NCI-H146 treated with DMSO at 0.1 percent for 48 hours (cell line): Measurements from ENCODE around the gene TMPRSS13.

Experiments used
- DNase-seq: peaks from one replicate; lab custom pipeline; 2025; ENCODE audit not compliant: unreplicated experiment; lab: John Stamatoyannopoulos, UW

TMPRSS13 gene

DNA sequence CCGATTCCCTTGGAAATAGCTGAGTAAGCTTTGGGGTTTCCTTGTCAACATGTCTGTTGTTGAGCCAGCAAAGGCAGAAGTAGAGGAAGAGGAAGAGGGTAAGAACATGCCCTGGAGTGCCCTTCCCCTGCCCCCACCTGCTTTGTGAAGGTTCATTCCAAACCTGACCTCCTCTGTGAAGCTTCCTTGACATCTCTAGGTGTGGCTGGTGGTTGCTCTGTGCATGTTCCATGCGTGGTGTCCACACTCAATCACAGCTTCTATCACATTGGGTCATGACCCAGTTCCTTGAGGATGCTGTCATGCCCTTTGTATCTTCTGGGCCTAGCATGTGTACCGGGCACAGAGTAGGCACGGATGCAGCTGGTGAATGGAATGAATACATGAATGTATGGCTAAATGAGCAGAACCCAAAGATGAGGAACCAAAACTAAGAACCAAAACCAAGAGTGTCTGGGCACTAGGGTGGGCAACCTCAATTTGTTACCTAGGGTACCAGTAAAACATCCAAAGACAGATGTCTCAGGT, 29.0 kb downstream of the TMPRSS13 start:
- DNase-seq, result no peak

DNA sequence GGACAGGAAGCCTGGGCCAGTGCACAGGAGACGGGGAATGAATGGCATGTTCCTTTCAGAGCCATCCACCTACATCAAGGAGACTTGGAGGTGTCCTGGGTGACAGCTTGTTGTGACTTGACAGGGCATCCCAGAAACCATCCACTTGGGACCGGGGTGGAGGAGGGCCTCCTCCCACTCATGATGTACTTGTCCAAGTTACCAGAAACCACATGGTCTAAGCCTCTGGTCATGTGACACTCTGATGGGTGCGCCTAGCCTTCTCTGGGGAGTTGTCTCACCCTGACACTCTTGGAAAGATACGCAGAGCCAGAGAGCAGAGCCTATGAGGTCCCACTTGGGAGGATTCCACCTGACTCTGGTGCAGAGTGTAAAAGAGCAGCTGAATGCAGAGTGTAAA, 31.1 kb downstream of the TMPRSS13 start:
- DNase-seq, result no peak

DNA sequence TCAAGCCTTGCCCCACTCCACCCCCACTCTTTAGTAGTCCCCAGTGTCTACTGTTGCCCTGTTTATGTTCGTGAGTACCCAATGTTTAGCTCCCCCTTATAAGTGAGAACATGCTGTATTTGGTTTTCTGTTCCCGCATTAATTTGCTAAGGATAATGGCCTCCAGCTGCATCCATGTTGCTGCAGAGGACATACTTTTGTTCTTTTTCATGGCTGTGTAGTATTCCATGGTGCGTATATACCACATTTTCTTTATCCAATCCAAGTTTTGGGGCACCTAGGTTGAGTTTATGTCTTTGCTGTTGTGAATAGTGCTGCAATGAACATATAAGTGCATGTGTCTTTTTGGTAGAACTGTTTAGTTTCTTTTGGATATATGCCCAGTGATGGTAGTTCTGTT, 36.6 kb downstream of the TMPRSS13 start:
- no peak for DNase-seq

DNA sequence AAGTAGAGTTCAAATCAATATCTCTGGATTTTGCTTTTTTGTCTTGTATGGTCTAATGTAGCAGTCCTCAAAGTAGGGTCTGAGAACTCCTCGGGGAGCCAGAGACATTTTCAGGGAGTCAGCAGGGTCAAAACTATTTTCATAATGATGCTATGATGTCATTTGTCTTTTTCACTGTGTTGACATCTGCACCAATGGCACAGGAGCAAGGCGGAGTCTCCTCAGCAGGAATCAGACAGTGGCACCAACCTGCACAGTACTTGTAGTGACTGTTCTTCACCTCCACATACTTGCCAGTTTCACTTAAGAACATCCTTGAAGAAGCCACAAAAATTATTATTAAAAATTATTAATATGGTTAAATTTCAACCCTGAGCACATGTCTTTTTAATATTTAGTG, 37.8 kb downstream of the TMPRSS13 start:
- DNase-seq, result no peak

DNA sequence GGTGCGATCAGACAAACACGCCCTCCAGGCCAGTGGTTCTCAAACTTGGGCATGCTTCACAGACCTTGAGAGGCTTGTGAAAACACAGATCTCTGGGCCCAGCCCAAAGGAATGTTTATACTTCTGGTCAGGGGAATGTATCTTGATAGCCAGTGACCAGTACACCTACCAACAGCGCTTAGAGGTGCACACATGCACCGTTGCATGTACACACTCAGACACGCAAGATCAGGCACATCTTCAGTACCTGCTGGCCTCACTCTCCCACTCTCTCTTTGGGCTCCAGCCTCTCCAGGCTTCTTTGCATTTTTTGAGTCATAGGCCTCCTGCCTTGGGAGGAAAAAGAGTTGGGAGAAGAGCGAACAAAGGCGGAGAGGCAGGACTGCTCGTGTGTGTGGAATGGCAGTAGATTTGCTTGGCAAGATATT, 41.0 kb downstream of the TMPRSS13 start:
- no peak for DNase-seq

DNA sequence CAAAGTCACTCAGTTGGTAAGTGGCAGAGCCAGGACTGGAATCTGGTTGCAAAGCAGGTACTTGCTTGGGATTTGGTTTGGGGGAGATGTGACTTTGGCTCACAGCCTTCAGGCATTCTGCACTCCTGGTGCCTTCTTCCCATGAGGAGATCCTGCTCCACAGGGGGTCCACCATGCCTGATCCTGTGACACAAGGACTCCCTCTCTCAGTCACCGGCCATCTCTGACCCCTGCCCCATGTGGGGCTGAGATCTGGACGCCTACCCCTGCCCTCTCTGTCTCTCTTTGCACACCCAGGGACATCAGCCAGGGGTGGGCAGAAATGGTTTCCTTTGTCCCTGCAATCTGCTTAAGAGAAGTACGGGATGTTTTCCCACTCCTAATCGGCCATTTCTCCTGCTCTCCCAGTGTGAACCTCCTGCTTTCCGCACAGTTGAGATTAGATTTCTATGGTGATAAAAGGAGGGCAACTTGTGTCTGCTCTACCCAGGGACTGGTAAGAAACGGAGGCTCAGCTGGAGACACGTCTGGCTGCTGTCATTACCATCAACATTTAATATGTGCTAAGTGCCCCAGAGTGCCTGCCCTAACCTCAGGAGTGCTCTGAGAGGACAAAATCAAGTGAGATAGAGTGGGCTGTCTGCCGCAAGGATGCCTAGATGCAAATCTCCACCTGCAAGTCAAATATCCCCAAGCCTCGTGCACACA, 41.6 kb downstream of the TMPRSS13 start:
- DNase-seq, result peak; percentile 26

DNA sequence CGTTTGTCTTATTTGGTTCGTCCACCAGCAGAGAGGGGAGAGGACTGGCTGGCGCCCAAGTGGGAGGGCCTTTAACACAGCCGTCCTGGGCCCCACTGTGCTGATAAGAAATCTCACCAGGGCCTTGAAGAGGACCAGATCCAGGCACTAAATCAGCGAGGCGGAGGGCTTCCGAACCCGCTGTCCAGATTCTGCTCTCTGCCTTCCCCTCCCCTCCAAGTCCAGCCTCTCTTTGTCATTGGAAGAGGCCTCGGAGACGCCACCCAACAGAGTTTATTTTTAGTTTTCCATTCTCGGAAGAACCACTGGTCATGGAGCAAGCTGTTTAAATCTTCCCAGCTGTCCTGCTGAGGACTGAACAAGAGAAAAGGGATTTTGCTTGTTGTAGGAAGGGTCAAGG, 43.4 kb downstream of the TMPRSS13 start:
- no peak for DNase-seq

DNA sequence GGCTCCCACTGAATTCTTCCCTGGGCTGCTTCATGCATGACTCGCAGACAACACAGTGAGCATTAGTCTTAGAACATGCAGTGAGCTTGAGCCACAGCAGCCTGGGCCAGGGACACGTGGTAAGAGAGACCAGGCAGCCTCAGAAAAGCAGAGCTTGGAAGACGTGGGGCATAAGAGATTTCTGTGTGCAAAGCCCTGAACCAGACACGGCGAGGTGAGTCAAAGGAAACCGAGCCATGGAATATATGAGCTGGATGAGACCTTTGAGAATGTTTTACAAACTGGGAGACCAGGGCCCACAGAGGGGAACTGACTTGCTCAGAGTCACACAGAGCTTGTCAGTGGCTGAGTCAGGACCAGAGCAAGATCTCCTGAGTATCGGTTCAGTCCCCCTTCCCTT, 44.2 kb downstream of the TMPRSS13 start:
- no peak for DNase-seq

DNA sequence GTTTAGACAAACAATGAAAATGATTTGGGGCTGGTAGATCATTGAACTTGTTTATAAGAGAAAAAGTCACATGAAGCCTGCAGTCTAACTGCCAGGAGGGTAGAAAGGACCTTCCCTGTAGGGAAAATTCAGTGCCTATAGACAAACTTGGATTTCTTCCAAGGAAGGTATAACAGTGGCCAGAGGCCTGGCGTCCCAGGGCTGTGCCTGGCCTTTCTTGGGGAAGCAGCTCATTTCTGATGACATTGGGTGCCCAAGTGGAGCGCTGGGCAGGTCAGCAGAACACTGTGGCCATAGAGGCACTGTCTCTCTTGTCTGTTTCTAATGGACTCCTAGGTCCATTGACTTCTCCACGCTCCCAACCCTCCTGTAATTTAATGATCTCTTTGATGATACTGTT, 46.1 kb downstream of the TMPRSS13 start:
- DNase-seq, result no peak

DNA sequence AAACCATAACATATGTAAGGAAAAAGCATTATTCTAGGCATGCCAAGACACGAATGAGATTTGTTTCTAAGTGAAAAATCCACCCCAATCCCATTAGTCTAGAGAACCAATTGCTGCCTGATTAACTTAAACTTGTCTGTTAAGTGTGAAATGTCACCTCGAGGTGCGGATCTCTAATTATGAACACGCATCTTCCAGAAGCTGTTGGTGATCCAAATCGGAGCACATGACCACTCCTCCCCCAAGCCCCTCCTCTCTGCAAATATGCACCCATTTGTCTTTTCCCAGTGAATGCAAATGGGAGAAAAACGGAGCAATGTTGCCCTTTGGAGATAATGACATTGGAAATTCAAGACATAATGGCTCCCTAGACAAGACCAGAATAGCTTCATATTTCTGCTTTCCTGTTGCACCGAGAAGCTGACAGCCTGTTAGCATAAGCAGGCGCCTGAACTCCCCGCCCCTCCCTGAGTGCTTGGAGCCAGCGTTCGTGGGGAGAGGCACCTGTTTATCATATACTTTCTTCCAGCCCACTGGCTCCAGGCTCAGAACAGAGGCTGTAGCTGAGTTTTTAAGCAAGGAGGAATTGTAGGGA, 46.8 kb downstream of the TMPRSS13 start:
- no peak for DNase-seq

DNA sequence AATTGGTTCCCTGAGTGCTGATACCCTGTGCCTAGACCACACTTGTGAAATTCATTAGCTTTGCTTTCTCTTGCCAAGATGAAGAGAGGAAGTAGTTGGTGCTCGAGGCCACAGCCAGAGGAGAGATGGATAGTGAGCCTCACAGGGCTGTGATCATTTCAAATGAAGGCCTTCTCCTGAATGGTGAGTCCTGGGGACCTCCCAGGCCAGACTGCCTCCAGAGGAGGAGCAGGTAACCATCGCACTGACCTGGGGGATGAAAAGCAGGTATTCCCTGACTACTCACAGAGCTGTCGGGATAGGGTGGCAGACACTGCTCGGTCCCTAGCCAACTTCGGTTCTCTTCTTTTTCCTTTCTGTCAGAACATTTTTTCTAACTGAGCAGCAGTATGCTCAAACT, 48.0 kb downstream of the TMPRSS13 start:
- no peak for DNase-seq

DNA sequence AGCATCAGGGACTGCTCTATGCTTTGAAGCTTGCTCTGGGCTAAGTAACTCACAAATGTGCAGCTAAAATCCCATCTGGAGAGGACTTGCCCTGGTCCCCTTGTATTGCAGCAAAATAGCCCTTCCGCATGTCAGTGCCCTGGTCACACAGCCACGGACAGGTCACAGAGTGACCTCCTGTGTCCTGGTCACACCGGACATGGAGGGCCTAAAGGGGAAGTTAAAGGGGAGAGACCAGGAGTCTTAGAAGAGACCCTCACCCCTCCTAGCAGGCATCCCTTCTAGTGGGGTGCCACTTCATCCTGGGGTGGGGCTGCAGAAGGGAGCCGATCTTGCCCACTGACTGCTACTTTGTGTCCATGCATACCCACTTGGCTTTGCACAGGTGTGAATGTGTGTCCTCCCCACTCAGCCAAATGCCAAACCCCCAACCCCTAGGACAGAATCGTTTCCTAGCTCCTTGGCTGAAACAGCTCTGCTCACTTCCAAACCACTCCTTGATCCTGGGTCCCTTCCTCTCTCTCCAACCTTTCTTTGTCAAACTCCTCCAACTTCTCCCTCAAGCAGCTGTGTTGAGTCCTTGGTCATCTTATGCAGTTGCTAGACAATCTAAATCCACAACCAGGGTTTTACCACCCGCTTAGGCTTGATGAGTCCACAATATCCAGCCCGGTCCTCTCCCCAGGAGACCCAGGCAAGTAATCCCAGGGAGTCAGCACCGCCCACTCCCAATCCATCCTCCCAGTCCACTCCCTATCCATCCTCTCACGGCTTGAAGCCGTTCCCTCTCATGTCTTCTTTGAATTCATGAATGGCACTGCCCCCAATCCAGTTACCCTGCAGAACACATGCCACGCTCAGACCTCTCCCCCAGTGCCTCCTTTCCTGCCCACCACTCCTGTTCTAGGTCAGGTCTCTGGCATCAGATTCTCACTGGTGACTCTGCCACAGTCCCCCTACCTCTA, 49.4 kb downstream of the TMPRSS13 start:
- no peak for DNase-seq

DNA sequence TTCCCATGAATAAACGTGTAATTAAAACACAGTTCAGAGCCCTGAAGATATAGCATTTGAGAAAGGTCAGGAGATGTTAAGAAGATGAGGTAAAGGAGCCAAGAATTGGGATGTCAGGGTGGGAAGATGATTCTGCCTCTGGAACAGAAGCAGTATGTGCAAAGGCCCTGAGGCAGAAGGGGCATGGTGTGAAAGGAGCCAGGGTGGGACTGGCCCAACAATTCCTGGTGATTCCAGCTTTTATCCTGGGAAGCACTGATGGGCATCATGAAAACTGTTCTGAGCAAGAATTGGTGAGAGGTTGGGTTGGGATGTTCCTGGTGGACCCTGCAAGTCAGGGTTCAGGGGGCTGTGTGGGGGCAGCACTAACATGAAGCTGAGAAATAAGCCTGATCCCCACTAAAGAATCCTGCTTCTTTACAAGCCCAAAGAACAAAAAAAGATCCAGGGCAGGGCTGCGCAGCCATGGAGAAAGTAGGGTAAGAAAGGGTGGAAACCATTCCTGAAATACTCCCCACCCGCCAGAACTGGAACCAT, 50.2 kb downstream of the TMPRSS13 start:
- no peak for DNase-seq

DNA sequence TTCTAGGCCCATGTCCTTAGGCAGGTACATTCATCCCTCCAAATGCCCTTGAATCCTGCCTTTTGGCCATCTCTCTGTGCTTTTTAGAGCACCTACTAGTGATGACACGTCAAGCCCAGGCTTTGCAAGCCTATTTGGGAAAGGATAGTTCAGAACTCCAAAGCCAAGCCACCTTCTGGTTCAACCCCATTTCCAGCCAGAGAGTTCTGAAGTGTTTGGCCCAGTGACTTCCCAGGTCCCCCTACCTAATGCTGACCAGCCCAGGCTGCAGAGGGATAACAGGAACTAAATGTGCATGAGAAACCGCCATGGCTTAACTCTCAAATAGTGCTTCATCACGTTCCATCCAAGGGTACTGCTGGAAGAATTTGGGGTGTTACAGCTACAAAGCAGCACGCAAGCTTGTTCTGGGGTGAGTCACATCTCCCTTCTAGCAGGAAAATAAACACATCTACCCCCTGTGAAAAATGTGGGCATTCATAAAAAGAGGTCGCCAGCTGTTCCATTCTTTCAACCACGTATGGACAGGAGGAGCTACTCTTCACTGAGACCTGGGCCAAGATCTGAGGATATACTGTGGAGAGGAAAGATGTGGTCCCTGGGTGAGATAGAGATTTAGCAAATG, 50.8 kb downstream of the TMPRSS13 start:
- no peak for DNase-seq

DNA sequence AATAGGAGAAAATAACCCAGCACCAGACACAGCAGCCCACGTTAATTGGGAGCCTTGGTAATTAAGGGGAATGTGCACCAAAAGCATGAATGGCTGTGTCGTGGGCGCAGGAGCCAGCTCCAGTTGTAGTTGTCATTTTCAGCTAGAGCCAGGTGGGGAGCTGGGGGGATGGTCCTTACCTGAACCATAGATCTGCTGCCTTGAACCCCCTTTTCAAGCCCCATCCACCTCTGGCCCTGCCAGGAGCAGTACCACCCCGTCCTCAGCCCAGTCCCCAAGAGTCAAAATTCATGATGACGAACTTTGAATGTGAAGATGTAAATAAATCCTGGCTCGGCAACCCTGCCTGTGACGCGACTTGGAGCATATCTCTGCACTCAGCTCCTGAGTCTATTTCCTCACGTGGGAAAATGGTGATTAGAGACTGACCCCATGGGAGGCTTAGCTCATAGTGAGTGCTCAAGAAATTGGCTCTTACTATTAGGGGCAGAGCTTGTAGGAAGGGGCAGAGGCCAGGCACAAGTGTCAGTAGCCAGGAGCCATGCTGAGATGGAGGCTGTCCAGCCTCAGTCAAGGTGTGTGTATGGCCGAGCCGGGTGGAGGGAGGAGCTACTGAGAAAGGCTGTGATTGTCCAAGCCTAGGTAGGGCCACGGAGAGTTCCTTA, 52.0 kb downstream of the TMPRSS13 start:
- peak; percentile 25 for DNase-seq

DNA sequence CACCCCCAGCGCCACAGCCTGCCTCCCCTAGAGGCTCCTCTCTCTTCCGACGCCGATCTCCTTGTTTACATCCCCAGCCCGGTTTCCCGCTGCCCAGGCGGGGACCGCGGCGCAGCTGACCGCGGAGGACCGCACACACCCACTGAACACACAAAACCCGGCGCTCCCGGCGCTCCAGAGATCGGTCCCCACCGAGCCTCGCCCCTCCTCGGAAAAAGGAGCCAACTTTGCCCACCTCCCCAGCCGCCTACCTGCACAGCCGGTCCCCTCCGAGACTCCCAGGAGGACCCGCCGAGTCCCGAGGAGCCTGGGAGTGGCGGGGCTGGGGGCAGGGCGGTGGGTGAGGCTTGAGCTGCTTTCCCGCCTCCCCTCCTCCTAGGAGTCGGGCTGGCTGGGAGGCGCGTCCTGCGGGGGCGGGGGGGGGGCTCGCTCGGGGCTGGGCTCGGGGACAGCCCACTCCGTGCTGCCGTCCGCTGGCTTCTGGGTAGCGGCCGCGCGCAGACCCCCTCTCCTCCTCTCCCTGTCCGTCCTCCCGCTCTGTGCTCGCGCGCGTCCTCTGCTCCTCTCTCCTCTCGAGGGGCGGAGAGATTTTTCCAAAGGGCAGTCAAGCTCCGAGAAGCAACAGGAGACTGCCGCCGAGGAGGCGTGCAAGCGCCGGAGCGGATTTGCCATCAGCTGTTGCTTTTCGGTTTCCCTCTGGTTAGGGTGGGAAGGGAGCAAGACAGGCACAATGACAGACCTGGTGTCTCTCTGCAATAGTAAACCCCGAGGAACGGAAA, 52.7 kb downstream of the TMPRSS13 start, which contains the start of gene FXYD6:
TSS of gene FXYD6 (minus strand) at position 318 of the 779 bp plus-strand sequence. CDS start 33,882 bp downstream, outside the sequence.
- peak; percentile 62 for DNase-seq

DNA sequence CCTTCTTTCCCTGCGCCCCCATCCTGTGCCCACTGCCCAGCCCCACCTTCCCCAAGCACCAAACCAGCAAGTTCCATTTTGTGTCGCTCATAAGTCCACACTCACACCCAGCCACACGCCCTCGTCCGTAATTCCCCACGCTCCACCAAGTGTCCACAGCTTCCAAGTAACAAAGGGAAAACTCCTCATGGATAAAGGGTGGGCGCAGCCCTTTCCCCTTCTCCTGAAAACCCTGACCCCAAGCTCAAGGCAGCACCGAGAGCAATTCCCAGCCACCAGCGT, 53.2 kb downstream of the TMPRSS13 start:
- no peak for DNase-seq

DNA sequence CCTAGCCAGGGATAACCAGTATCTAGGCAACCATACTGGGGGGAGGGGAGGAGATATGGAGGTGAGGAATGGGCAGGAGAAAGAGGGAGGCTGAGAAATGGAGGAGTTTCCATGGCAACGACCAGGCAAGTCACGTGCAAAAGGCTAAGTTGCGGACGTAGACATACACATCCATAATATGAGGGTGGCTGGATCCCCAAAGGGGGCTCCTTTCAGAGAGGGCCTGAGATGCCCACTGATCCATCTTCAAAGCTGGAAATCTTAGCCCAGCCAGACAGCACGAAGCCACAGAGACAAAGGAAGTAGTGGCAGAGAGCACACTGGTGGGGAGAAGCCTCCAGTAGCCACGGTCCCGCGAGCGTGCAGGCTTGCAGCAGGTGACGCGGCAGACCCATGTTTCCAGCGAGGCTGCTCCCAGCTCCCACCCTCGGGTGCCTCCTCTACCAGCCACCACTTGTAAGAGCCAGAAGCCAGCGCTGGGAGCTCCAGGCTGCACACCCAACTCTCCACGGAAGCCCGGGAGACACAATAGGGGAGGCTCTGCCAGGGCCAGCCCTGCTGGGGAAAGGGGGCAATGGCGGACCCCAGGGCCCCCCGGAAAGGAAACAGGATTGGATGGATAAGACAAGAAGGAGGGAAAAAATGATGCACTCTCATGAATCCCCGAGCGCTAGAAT, 53.7 kb downstream of the TMPRSS13 start:
- DNase-seq, result peak; percentile 32

DNA sequence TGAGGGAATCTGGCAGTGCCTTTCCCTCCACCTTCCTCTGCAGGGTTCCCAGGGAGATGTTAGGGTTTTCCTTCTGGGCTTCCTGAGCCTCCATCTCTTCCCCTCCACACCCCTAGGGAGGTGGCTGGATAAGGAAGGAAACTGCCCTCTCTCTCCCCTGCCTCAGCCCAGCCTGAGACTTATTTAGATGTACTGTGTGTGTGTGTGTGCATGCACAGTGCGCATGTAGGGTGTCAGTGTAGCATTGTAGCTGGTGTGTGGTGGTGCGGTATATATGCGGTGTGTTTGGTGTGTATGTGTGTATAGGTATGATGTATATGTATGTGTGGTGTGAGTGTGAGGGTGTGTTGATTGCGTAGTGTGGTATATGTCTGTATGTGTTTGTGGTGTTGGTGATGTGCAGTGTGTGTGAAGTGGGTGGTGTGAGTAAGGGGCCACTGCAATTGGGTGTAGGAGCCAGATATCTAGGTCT, 54.3 kb downstream of the TMPRSS13 start:
- no peak for DNase-seq
